WTC11 (cell line): ENCODE results near the gene AKR7A2. TPM values are rescaled to one million over a fixed set of nuclear protein-coding genes. Genes with fewer than 3 reads are reported as not detected.

Experiments
- ATF3 ChIP-seq: sonication (generic); formaldehyde crosslinking; conservative IDR thresholded peaks from 2 replicates; pipeline ENCODE4 v1.8.1; 2022; ENCODE audit warnings: mild to moderate bottlenecking, missing genetic modification reagents
- E2F4 ChIP-seq: sonication (generic); formaldehyde crosslinking; IDR thresholded peaks from 2 replicates; pipeline ENCODE4 v1.8.1; 2022; ENCODE audit warnings: low read depth, mild to moderate bottlenecking, moderate library complexity, missing genetic modification reagents, borderline replicate concordance
- FOXJ3 ChIP-seq: sonication (generic); formaldehyde crosslinking; IDR thresholded peaks from 2 replicates; pipeline ENCODE4 v1.9.0; 2021; ENCODE audit warnings: missing genetic modification reagents, mild to moderate bottlenecking, borderline replicate concordance
- IRF2 ChIP-seq: sonication (generic); formaldehyde crosslinking; IDR thresholded peaks from 2 replicates; pipeline ENCODE4 v1.8.0; 2022; ENCODE audit warnings: low read depth, missing genetic modification reagents, borderline replicate concordance
- MAX ChIP-seq: sonication (generic); formaldehyde crosslinking; IDR thresholded peaks from 2 replicates; pipeline ENCODE4 v1.8.0; 2022; ENCODE audit warnings: mild to moderate bottlenecking, missing genetic modification reagents
- NFYB ChIP-seq: sonication (generic); formaldehyde crosslinking; conservative IDR thresholded peaks from 2 replicates; pipeline ENCODE4 v1.8.0; 2022; ENCODE audit warnings: low read depth, missing genetic modification reagents
- NR1H2 ChIP-seq: sonication (generic); formaldehyde crosslinking; IDR thresholded peaks from 2 replicates; pipeline ENCODE4 v1.9.0; 2021; ENCODE audit warnings: mild to moderate bottlenecking, moderate library complexity, missing genetic modification reagents
- NR2C2 ChIP-seq: sonication (generic); formaldehyde crosslinking; IDR thresholded peaks from 2 replicates; pipeline ENCODE4 v1.8.0; 2022; ENCODE audit warnings: mild to moderate bottlenecking, missing genetic modification reagents
- RORB ChIP-seq: fragments of 250-450 bp; sonication (Bioruptor Pico); IDR thresholded peaks from 2 replicates; pipeline ENCODE4 v1.9.0; 2021; ENCODE audit warnings: mild to moderate bottlenecking
- SP1 ChIP-seq: sonication (generic); formaldehyde crosslinking; conservative IDR thresholded peaks from 2 replicates; pipeline ENCODE4 v1.8.1; 2022; ENCODE audit warnings: missing genetic modification reagents
- STAT6 ChIP-seq: sonication (generic); formaldehyde crosslinking; conservative IDR thresholded peaks from 2 replicates; pipeline ENCODE4 v1.8.1; 2023; ENCODE audit warnings: mild to moderate bottlenecking, low read depth, missing genetic modification reagents, moderate library complexity
- TEAD4 ChIP-seq: sonication (generic); formaldehyde crosslinking; IDR thresholded peaks from 2 replicates; pipeline ENCODE4 v1.8.0; 2022; ENCODE audit warnings: mild to moderate bottlenecking, missing genetic modification reagents
- USF2 ChIP-seq: sonication (generic); formaldehyde crosslinking; IDR thresholded peaks from 2 replicates; pipeline ENCODE4 v1.8.1; 2023; ENCODE audit warnings: mild to moderate bottlenecking, missing genetic modification reagents, moderate library complexity
- ZNF138 ChIP-seq: sonication (generic); formaldehyde crosslinking; conservative IDR thresholded peaks from 2 replicates; pipeline ENCODE4 v1.8.1; 2022; ENCODE audit warnings: mild to moderate bottlenecking, moderate library complexity, missing genetic modification reagents
- ZNF317 ChIP-seq: sonication (generic); formaldehyde crosslinking; IDR thresholded peaks from 2 replicates; pipeline ENCODE4 v1.8.1; 2023; ENCODE audit warnings: low read depth, mild to moderate bottlenecking, moderate library complexity, missing genetic modification reagents, borderline replicate concordance
- total RNA-seq: library from RNA; stranded (reverse); gene quantifications from 3 replicates; pipeline ENCODE4 v1.2.3, GENCODE V29; 2021
- TF ChIP-seq, protein P1 (sequence below): sonication (generic); formaldehyde crosslinking; IDR thresholded peaks from 2 replicates; pipeline ENCODE4 v1.8.1; 2023; ENCODE audit warnings: mild to moderate bottlenecking, moderate library complexity, missing genetic modification reagents
- TF ChIP-seq, protein P2 (sequence below): fragments of 250-450 bp; sonication (Bioruptor Pico); conservative IDR thresholded peaks from 2 replicates; pipeline ENCODE4 v1.9.0; 2021; ENCODE audit warnings: mild to moderate bottlenecking
- TF ChIP-seq, protein P3 (sequence below): fragments of 250-450 bp; sonication (Bioruptor Pico); IDR thresholded peaks from 2 replicates; pipeline ENCODE4 v1.9.0; 2021; ENCODE audit warnings: mild to moderate bottlenecking, borderline replicate concordance
- TF ChIP-seq, protein P4 (sequence below): sonication (generic); formaldehyde crosslinking; IDR thresholded peaks from 2 replicates; pipeline ENCODE4 v1.8.1; 2023; ENCODE audit warnings: mild to moderate bottlenecking, missing genetic modification reagents

Gene AKR7A2
- total RNA-seq, 1 experiment from 2014 or later = 43.4 TPM

- TF ChIP-seq E2F4 = no peak; the same call in 1 of the 2 replicates
- TF ChIP-seq MAX = no peak; the same call in 1 of the 2 replicates
- TF ChIP-seq, protein P1, sequence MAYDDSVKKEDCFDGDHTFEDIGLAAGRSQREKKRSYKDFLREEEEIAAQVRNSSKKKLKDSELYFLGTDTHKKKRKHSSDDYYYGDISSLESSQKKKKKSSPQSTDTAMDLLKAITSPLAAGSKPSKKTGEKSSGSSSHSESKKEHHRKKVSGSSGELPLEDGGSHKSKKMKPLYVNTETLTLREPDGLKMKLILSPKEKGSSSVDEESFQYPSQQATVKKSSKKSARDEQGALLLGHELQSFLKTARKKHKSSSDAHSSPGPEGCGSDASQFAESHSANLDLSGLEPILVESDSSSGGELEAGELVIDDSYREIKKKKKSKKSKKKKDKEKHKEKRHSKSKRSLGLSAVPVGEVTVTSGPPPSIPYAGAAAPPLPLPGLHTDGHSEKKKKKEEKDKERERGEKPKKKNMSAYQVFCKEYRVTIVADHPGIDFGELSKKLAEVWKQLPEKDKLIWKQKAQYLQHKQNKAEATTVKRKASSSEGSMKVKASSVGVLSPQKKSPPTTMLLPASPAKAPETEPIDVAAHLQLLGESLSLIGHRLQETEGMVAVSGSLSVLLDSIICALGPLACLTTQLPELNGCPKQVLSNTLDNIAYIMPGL = no peak
- no peak for TF ChIP-seq FOXJ3 (CRISPR knock-in tag)
- TF ChIP-seq USF2 = peak; percentile 95
- TF ChIP-seq NFYB = no peak
- no peak for TF ChIP-seq ZNF317
- TF ChIP-seq SP1 = peak; percentile 68; the same call in 1 of the 2 replicates
- TF ChIP-seq NR2C2 = no peak
- no peak for TF ChIP-seq IRF2 (CRISPR knock-in tag)
- TF ChIP-seq ATF3 (CRISPR knock-in tag) = no peak
- TF ChIP-seq ZNF138 = no peak
- TF ChIP-seq, protein P2, sequence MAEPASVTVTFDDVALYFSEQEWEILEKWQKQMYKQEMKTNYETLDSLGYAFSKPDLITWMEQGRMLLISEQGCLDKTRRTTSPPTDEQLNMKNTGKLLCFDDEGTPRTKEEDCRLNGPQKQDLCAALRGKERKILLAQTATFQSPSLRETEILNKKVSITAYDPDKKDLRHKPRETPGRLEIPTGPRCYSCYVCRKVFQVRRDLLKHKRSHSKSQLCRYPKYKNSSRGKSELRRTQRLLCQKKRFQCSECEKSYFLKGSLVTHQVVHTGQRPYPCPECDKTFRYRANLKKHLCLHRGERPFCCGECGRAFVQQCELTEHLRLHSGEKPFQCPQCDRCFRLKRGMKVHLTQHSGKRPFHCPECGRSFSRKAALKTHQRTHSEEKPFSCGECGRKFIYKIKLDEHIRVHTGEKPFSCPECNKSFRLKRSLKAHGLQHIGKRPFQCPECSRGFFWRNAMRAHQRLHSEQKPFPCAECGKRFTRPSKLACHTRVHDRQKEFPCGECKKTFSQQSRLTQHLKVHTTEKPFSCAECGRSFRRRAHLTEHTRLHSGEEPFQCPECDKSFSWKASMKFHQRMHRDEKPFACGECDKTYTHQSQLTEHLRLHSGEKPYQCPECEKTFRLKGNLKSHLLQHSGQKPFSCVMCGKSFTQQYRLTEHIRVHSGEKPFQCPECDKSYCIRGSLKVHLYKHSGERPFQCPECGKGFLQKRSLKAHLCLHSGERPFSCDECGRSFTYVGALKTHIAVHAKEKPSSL = no peak
- TF ChIP-seq STAT6 (CRISPR knock-in tag) = no peak
- TF ChIP-seq, protein P3, sequence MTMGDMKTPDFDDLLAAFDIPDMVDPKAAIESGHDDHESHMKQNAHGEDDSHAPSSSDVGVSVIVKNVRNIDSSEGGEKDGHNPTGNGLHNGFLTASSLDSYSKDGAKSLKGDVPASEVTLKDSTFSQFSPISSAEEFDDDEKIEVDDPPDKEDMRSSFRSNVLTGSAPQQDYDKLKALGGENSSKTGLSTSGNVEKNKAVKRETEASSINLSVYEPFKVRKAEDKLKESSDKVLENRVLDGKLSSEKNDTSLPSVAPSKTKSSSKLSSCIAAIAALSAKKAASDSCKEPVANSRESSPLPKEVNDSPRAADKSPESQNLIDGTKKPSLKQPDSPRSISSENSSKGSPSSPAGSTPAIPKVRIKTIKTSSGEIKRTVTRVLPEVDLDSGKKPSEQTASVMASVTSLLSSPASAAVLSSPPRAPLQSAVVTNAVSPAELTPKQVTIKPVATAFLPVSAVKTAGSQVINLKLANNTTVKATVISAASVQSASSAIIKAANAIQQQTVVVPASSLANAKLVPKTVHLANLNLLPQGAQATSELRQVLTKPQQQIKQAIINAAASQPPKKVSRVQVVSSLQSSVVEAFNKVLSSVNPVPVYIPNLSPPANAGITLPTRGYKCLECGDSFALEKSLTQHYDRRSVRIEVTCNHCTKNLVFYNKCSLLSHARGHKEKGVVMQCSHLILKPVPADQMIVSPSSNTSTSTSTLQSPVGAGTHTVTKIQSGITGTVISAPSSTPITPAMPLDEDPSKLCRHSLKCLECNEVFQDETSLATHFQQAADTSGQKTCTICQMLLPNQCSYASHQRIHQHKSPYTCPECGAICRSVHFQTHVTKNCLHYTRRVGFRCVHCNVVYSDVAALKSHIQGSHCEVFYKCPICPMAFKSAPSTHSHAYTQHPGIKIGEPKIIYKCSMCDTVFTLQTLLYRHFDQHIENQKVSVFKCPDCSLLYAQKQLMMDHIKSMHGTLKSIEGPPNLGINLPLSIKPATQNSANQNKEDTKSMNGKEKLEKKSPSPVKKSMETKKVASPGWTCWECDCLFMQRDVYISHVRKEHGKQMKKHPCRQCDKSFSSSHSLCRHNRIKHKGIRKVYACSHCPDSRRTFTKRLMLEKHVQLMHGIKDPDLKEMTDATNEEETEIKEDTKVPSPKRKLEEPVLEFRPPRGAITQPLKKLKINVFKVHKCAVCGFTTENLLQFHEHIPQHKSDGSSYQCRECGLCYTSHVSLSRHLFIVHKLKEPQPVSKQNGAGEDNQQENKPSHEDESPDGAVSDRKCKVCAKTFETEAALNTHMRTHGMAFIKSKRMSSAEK (CRISPR knock-in tag) = no peak
- no peak for TF ChIP-seq NR1H2 (CRISPR knock-in tag)
- TF ChIP-seq, protein P4, sequence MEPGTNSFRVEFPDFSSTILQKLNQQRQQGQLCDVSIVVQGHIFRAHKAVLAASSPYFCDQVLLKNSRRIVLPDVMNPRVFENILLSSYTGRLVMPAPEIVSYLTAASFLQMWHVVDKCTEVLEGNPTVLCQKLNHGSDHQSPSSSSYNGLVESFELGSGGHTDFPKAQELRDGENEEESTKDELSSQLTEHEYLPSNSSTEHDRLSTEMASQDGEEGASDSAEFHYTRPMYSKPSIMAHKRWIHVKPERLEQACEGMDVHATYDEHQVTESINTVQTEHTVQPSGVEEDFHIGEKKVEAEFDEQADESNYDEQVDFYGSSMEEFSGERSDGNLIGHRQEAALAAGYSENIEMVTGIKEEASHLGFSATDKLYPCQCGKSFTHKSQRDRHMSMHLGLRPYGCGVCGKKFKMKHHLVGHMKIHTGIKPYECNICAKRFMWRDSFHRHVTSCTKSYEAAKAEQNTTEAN (CRISPR knock-in tag) = no peak
- no peak for TF ChIP-seq RORB
- no peak for TF ChIP-seq TEAD4 (CRISPR knock-in tag)
These were observed at the start of gene AKR7A2, which contains the start of gene SLC66A1 (continued) for GRCh38 chr1:19311931-19312781.
